ENCODE measurements around the gene OLFM1. TPM values are rescaled to one million over a fixed set of nuclear protein-coding genes. Genes with fewer than 3 reads are reported as not detected.

OLFM1 gene
- total and polyA plus RNA-seq, 4 donors = 2.0 to 5.9 (median 4.4) TPM

GRCh38 chr9:135070964-135071735, 16.3 kb upstream of the OLFM1 start:
- DNase-seq (ENCODE audit: low spot score) = no peak
- Histone ChIP-seq H3K9ac (ENCODE audit: low read depth in 1 of 2, low read length in 2 of 2) (no peak overlapping the region), H3K9me3 (ENCODE audit: control insufficient read depth in 4 of 4, low read length in 3 of 4) (no peaks in the 10 kb centered on the region), H3K27ac (ENCODE audit: low read depth in 1 of 2, low read length in 2 of 2) (no peak overlapping the region), H3K36me3 (ENCODE audit: control insufficient read depth in 4 of 4, insufficient read depth in 3 of 4, low read depth in 1 of 4, low read length in 3 of 4) (no peaks in the 10 kb centered on the region), H3K4me1 (ENCODE audit: control insufficient read depth in 4 of 4, insufficient read depth in 4 of 4, low read length in 3 of 4) (no peaks in the 10 kb centered on the region), H3K27me3 (ENCODE audit: control insufficient read depth in 4 of 4, insufficient read depth in 4 of 4, low read length in 3 of 4) (peaks cover 0 to 12% (median 3%) of the 10 kb centered on the region in 4 donors), H3K4me3 (ENCODE audit: low read depth in 1 of 3, low read length in 3 of 3) (no peak overlapping the region)
- 69% methylated on average over 16 of the region's 16 CpGs for WGBS
- TF ChIP-seq ZBTB33 (IDR thresholded peaks at IDR 0.05) = no peak
- no peak for TF ChIP-seq SP1 (IDR thresholded peaks at IDR 0.05)
- no peak for TF ChIP-seq EGR1 (IDR thresholded peaks at IDR 0.05; ENCODE audit: low read depth in 2 of 2)
- no peak for TF ChIP-seq NR2F2 (IDR thresholded peaks at IDR 0.05)
- no peak for TF ChIP-seq RAD21 (IDR thresholded peaks at IDR 0.05)
- no peak for TF ChIP-seq HNF4A (conservative IDR thresholded peaks at IDR 0.05)
- no peak for TF ChIP-seq YY1 (IDR thresholded peaks at IDR 0.05)
- TF ChIP-seq MAX (IDR thresholded peaks at IDR 0.05) = no peak
- no peak for TF ChIP-seq FOXA2 (IDR thresholded peaks at IDR 0.05)

- Histone ChIP-seq H3K4me1 (ENCODE audit: control insufficient read depth in 4 of 4, insufficient read depth in 4 of 4, low read length in 3 of 4) (no peaks in the 10 kb centered on the region), H3K36me3 (ENCODE audit: control insufficient read depth in 4 of 4, insufficient read depth in 3 of 4, low read depth in 1 of 4, low read length in 3 of 4) (no peaks in the 10 kb centered on the region), H3K4me3 (ENCODE audit: low read depth in 1 of 3, low read length in 3 of 3) (no peak overlapping the region), H3K27me3 (ENCODE audit: control insufficient read depth in 4 of 4, insufficient read depth in 4 of 4, low read length in 3 of 4) (peaks cover 0 to 8% (median 5%) of the 10 kb centered on the region in 4 donors), H3K9ac (ENCODE audit: low read depth in 1 of 2, low read length in 2 of 2) (no peak overlapping the region), H3K9me3 (ENCODE audit: control insufficient read depth in 4 of 4, low read length in 3 of 4) (no peaks in the 10 kb centered on the region), H3K27ac (ENCODE audit: low read depth in 1 of 2, low read length in 2 of 2) (no peak overlapping the region)
- 77% methylated on average over 13 of the region's 13 CpGs for WGBS
- no peak for DNase-seq (ENCODE audit: low spot score)
- TF ChIP-seq JUND (IDR thresholded peaks at IDR 0.05) (no peak), GABPA (IDR thresholded peaks at IDR 0.05 in 1 of 2, conservative IDR thresholded peaks at IDR 0.05 in 1 of 2) (no peak), HNF4G (IDR thresholded peaks at IDR 0.05) (no peak), YY1 (IDR thresholded peaks at IDR 0.05) (no peak), FOXA2 (IDR thresholded peaks at IDR 0.05) (no peak), REST (IDR thresholded peaks at IDR 0.05) (no peak), RXRA (IDR thresholded peaks at IDR 0.05) (no peak), RAD21 (IDR thresholded peaks at IDR 0.05) (no peak), ZBTB33 (IDR thresholded peaks at IDR 0.05) (no peak), SP1 (IDR thresholded peaks at IDR 0.05) (no peak), CTCF (IDR thresholded peaks at IDR 0.05; ENCODE audit: low read depth, low read length, missing input control) (no peak), ATF3 (IDR thresholded peaks at IDR 0.05) (no peak)
Measured at GRCh38 chr9:135073081-135073740, 14.3 kb upstream of the OLFM1 start.

Measured in liver (tissue), 9 donors.